IMR-90 (cell line): Measurements from ENCODE around the gene SNAP91. TPM values are rescaled to one million over a fixed set of nuclear protein-coding genes. Genes with fewer than 3 reads are reported as not detected.

ENCODE experiments used
- ATAC-seq: fragments of 200-7000 bp; cut with Tn5 transposase; 2 replicates; pipeline ENCODE4 v1.9.1; 2020; ENCODE audit warnings: low read depth, mild to moderate bottlenecking, moderate library complexity
- BruUV-seq: library from RNA; stranded (reverse); fragments of 400-500 nt; replicated peaks from 2 replicates; lab custom pipeline; 2021; lab: Mats Ljungman, UMichigan
- CTCF ChIA-PET: fragments of 300-600 bp; formaldehyde crosslinking; extraction: SDS; loops from one replicate; lab custom pipeline; 2021; ENCODE audit warnings: antibody characterized with exemption; lab: Yijun Ruan, JAX
- POLR2A ChIA-PET: fragments of 300-600 bp; sonication (Branson Sonifier 250); formaldehyde crosslinking; loops from one replicate; lab custom pipeline; 2022; ENCODE audit warnings: antibody characterized with exemption; ENCODE audit not compliant: unreplicated experiment; lab: Charles Lee
- DNase-seq: peaks from one replicate; pipeline ENCODE4 v3.0.0; 2013
- H2AFZ ChIP-seq: replicated peaks from 2 replicates; pipeline ENCODE3; 2013; ENCODE audit warnings: low read length, mild to moderate bottlenecking; ENCODE audit not compliant: poor library complexity
- H2AK5ac ChIP-seq: 2 replicates; pipeline ENCODE4 v1.6.1; 2013; ENCODE audit warnings: low read depth, low read length, inconsistent platforms
- H2AK9ac ChIP-seq: replicated peaks from 2 replicates; pipeline ENCODE3; 2013; ENCODE audit warnings: mild to moderate bottlenecking, low read depth, low read length, moderate library complexity; ENCODE audit not compliant: poor library complexity
- H2BK120ac ChIP-seq: 2 replicates; pipeline ENCODE4 v1.6.1; 2013; ENCODE audit warnings: low read depth, low read length, inconsistent platforms
- H2BK15ac ChIP-seq: 3 replicates; pipeline ENCODE4 v1.6.1; 2013; ENCODE audit warnings: low read depth, low read length, inconsistent platforms
- H2BK20ac ChIP-seq: 2 replicates; pipeline ENCODE4 v1.6.1; 2013; ENCODE audit warnings: low read depth, mild to moderate bottlenecking, inconsistent platforms, low read length, moderate library complexity
- H2BK5ac ChIP-seq: 2 replicates; pipeline ENCODE4 v1.6.1; 2013; ENCODE audit warnings: mild to moderate bottlenecking, low read depth, low read length, inconsistent platforms; ENCODE audit not compliant: poor library complexity, severe bottlenecking
- H3K14ac ChIP-seq: replicated peaks from 2 replicates; pipeline ENCODE4 v1.6.1; 2013; ENCODE audit warnings: low read depth, low read length, inconsistent platforms
- H3K18ac ChIP-seq: 2 replicates; pipeline ENCODE4 v1.6.1; 2013; ENCODE audit warnings: low read depth, low read length, control low read depth
- H3K23ac ChIP-seq: 2 replicates; pipeline ENCODE4 v1.6.1; 2013; ENCODE audit warnings: low read depth, low read length, inconsistent platforms
- H3K27ac ChIP-seq: 2 replicates; pipeline ENCODE4 v1.5.1; 2013; ENCODE audit warnings: mild to moderate bottlenecking, control low read depth, low read length; ENCODE audit not compliant: insufficient read depth
- H3K27me3 ChIP-seq: 2 replicates; pipeline ENCODE4 v1.6.1; 2013; ENCODE audit warnings: low read length; ENCODE audit not compliant: control insufficient read depth, insufficient read depth
- H3K36me3 ChIP-seq: 2 replicates; pipeline ENCODE4 v1.6.1; 2013; ENCODE audit warnings: low read length, mixed read lengths; ENCODE audit not compliant: control insufficient read depth, insufficient read depth
- H3K4ac ChIP-seq: 2 replicates; pipeline ENCODE4 v1.6.1; 2013; ENCODE audit warnings: low read depth, low read length, inconsistent platforms
- H3K4me1 ChIP-seq: 2 replicates; pipeline ENCODE4 v1.6.1; 2013; ENCODE audit warnings: low read length, mixed read lengths; ENCODE audit not compliant: control insufficient read depth, insufficient read depth
- H3K4me2 ChIP-seq: 2 replicates; pipeline ENCODE4 v1.6.1; 2013; ENCODE audit warnings: low read depth, mild to moderate bottlenecking, control low read depth, low read length, moderate library complexity
- H3K4me3 ChIP-seq: 2 replicates; pipeline ENCODE4 v1.5.1; 2013; ENCODE audit warnings: low read depth, mild to moderate bottlenecking, control low read depth, low read length, moderate library complexity; ENCODE audit not compliant: insufficient read depth
- H3K56ac ChIP-seq: 2 replicates; pipeline ENCODE4 v1.6.1; 2013; ENCODE audit warnings: low read length, inconsistent platforms; ENCODE audit not compliant: insufficient read depth; ENCODE audit errors: extremely low read depth
- H3K79me1 ChIP-seq, 2 experiments: 2 replicates each; pipeline ENCODE4 v1.6.1; 2013; ENCODE audit warnings: low read length in 2 of 2, inconsistent platforms in 1 of 2, low read depth in 1 of 2
- H3K9ac ChIP-seq: 2 replicates; pipeline ENCODE4 v1.6.1; 2013; ENCODE audit warnings: low read depth, low read length, control low read depth
- H3K9me1 ChIP-seq: 2 replicates; pipeline ENCODE4 v1.6.1; 2013; ENCODE audit warnings: low read length, inconsistent platforms; ENCODE audit not compliant: insufficient read depth
- H3K9me3 ChIP-seq: 2 replicates; pipeline ENCODE4 v1.6.1; 2013; ENCODE audit warnings: low read length; ENCODE audit not compliant: control insufficient read depth, insufficient read depth
- H4K20me1 ChIP-seq: 2 replicates; pipeline ENCODE4 v1.6.1; 2013; ENCODE audit warnings: low read length, inconsistent platforms; ENCODE audit not compliant: insufficient read depth
- H4K5ac ChIP-seq: 2 replicates; pipeline ENCODE4 v1.6.1; 2013; ENCODE audit warnings: mild to moderate bottlenecking, low read depth, low read length, control low read depth
- H4K8ac ChIP-seq, 2 experiments: 2 replicates each; pipeline ENCODE4 v1.6.1; 2013; ENCODE audit warnings: low read depth in 2 of 2, low read length in 2 of 2, control low read depth in 1 of 2, inconsistent platforms in 1 of 2
- H4K91ac ChIP-seq: 2 replicates; pipeline ENCODE4 v1.6.1; 2013; ENCODE audit warnings: low read depth, low read length, inconsistent platforms; ENCODE audit not compliant: insufficient read depth
- BHLHE40 ChIP-seq: fragments of 150-350 bp; IDR thresholded peaks from 2 replicates; pipeline ENCODE4 v1.6.1; 2016; ENCODE audit warnings: mild to moderate bottlenecking, low read depth, low read length
- CEBPB ChIP-seq: IDR thresholded peaks from 2 replicates; pipeline ENCODE4 v1.6.1; 2012; ENCODE audit warnings: low read depth, low read length, improper control_type of control experiment
- CHD1 ChIP-seq: IDR thresholded peaks from 2 replicates; pipeline ENCODE4 v1.6.1; 2012; ENCODE audit warnings: low read depth, low read length, improper control_type of control experiment
- CTCF ChIP-seq: conservative IDR thresholded peaks from 2 replicates; pipeline ENCODE4 v1.5.1; 2012; ENCODE audit warnings: mild to moderate bottlenecking, low read depth, low read length, improper control_type of control experiment
- ELK1 ChIP-seq: fragments of 150-350 bp; IDR thresholded peaks from 2 replicates; pipeline ENCODE4 v1.6.1; 2016; ENCODE audit warnings: low read depth, mild to moderate bottlenecking, low read length, moderate library complexity, borderline replicate concordance
- FOS ChIP-seq: fragments of 150-350 bp; IDR thresholded peaks from 2 replicates; pipeline ENCODE4 v1.6.1; 2016; ENCODE audit warnings: low read depth, low read length
- MAFK ChIP-seq: IDR thresholded peaks from 2 replicates; pipeline ENCODE4 v1.6.1; 2012; ENCODE audit warnings: low read depth, low read length, improper control_type of control experiment
- MAZ ChIP-seq: IDR thresholded peaks from 2 replicates; pipeline ENCODE4 v1.6.1; 2012; ENCODE audit warnings: low read depth, mild to moderate bottlenecking, low read length, improper control_type of control experiment, moderate library complexity, borderline replicate concordance
- MXI1 ChIP-seq: IDR thresholded peaks from 2 replicates; pipeline ENCODE4 v1.6.1; 2012; ENCODE audit warnings: low read depth, mild to moderate bottlenecking, low read length, moderate library complexity, borderline replicate concordance
- NFE2L2 ChIP-seq: fragments of 150-350 bp; IDR thresholded peaks from 2 replicates; pipeline ENCODE4 v1.6.1; 2016; ENCODE audit warnings: low read depth, mild to moderate bottlenecking, low read length
- POLR2A ChIP-seq: IDR thresholded peaks from 2 replicates; pipeline ENCODE4 v1.6.1; 2012; ENCODE audit warnings: mild to moderate bottlenecking, low read depth, low read length
- RAD21 ChIP-seq: IDR thresholded peaks from 2 replicates; pipeline ENCODE4 v1.6.1; 2012; ENCODE audit warnings: low read length, improper control_type of control experiment
- RCOR1 ChIP-seq: IDR thresholded peaks from 2 replicates; pipeline ENCODE4 v1.6.1; 2012; ENCODE audit warnings: mild to moderate bottlenecking, low read length, improper control_type of control experiment; ENCODE audit not compliant: insufficient replicate concordance
- RFX5 ChIP-seq: IDR thresholded peaks from 2 replicates; pipeline ENCODE4 v1.8.0; 2012; ENCODE audit warnings: low read depth, mild to moderate bottlenecking, low read length, moderate library complexity
- SMC3 ChIP-seq: fragments of 150-350 bp; IDR thresholded peaks from 2 replicates; pipeline ENCODE4 v1.6.1; 2016; ENCODE audit warnings: low read depth, mild to moderate bottlenecking, antibody characterized with exemption, low read length, moderate library complexity
- USF2 ChIP-seq: fragments of 150-350 bp; IDR thresholded peaks from 2 replicates; pipeline ENCODE4 v1.6.1; 2017; ENCODE audit warnings: mild to moderate bottlenecking, antibody characterized with exemption, low read length, low read depth
- whole genome bisulfite sequencing, 2 experiments: methylation state at CpG; one replicate each; pipeline versions ENCODE4 v1.1.5 to v1.1.7; 2013; ENCODE audit warnings: missing lambda C conversion rate in 2 of 2; ENCODE audit not compliant: insufficient read length in 1 of 2; ENCODE audit errors: extremely low coverage in 2 of 2; 5-methylcytosine and 5-hydroxymethylcytosine counted together
- dilution Hi-C: fragments of 300-500 bp; cut with HindIII; formaldehyde crosslinking; loops from one replicate; pipeline ENCODE4 v1.14.3; 2018; ENCODE audit warnings: low sequenced_read_pairs; ENCODE audit not compliant: unreplicated experiment
- in situ Hi-C: fragments of 300-500 bp; cut with MboI; formaldehyde crosslinking; loops from 3 replicates; pipeline ENCODE4 v1.14.3; 2019; ENCODE audit warnings: low sequenced_read_pairs, inconsistent platforms, mixed read lengths
- intact Hi-C: fragments of 100-400 bp; cut with micrococcal nuclease; formaldehyde crosslinking; loops from 2 replicates; pipeline ENCODE4 v1.10.0; 2022
- polyA plus RNA-seq, 3 experiments: library from polyadenylated mRNA; depleted of rRNA; stranded (reverse); fragments of >200 nt; gene quantifications; 2 replicates each; pipeline ENCODE4 v1.2.3, GENCODE V29; 2012; ENCODE audit warnings: low replicate concordance in 1 of 3
- total RNA-seq: library from RNA; depleted of rRNA; stranded (reverse); fragments of >200 nt; gene quantifications from 2 replicates; pipeline ENCODE4 v1.2.3, GENCODE V29; 2012

Gene SNAP91
- total and polyA plus RNA-seq, 2 of the 4 experiments (the other 2 are of a cell fraction), result not detected

- Histone ChIP-seq H3K4ac (no peak overlapping the region), H3K27me3 (no peaks in the 10 kb centered on the region), H2BK15ac (no peak overlapping the region), H3K14ac (no peak overlapping the region), H3K23ac (no peak overlapping the region), H3K9me1 (no peaks in the 10 kb centered on the region), H2BK20ac (no peak overlapping the region), H2BK120ac (no peak overlapping the region), H3K4me1 (no peaks in the 10 kb centered on the region), H2AFZ (no peak overlapping the region), H3K79me1 (no peaks in the 10 kb centered on the region), H2BK5ac (no peak overlapping the region), H3K4me3 (no peak overlapping the region), H3K9ac (no peak overlapping the region), H2AK9ac (no peak overlapping the region), H3K36me3 (no peaks in the 10 kb centered on the region), H4K8ac (no peak overlapping the region), H3K56ac (no peak overlapping the region), H3K9me3 (no peaks in the 10 kb centered on the region; the same call in 1 of the 2 replicates), H3K27ac (no peak overlapping the region), H2AK5ac (no peak overlapping the region), H4K20me1 (no peaks in the 10 kb centered on the region), H4K5ac (no peak overlapping the region), H3K18ac (no peak overlapping the region), H4K91ac (no peak overlapping the region), H3K4me2 (no peak overlapping the region)
- ChIA-PET POLR2A (no interaction called here), CTCF (no interaction called here)
- TF ChIP-seq CEBPB, result no peak
- no peak for TF ChIP-seq RAD21
- TF ChIP-seq SMC3, result no peak
- no peak for TF ChIP-seq USF2
- no peak for TF ChIP-seq POLR2A
- TF ChIP-seq FOS, result no peak
- no peak for TF ChIP-seq CTCF
- TF ChIP-seq MAZ, result no peak
- TF ChIP-seq MAFK, result no peak
- no peak for TF ChIP-seq RFX5
- no peak for TF ChIP-seq NFE2L2
- TF ChIP-seq MXI1, result no peak
- no peak for TF ChIP-seq CHD1
- TF ChIP-seq RCOR1, result no peak
- TF ChIP-seq ELK1, result no peak
- TF ChIP-seq BHLHE40, result no peak
- DNase-seq, result no peak
- no TSS peak for BruUV-seq
- intact Hi-C loops, result no loop called here
- 28% methylated on average over 2 of the region's 4 CpGs; no CpG with 5 or more reads in 1 of the 2 experiments for WGBS, 2 experiments
- ATAC-seq, result no peak
- dilution Hi-C loops, result no loop called here
- in situ Hi-C loops, result no loop called here
Observed at GRCh38 chr6:83741089-83741488, 32.2 kb upstream of the SNAP91 start.
